Superior temporal gyrus (tissue), 1 donor: ENCODE data around the gene MTHFR.
"Not testable (repeated sequence)": the region's sequence is repeated elsewhere in the genome, so short reads cannot be mapped to it uniquely, and the experiment has no call there.

Experiments used
- DNase-seq: peaks from one replicate; pipeline ENCODE4 v3.0.0-alpha.2; 2016; ENCODE audit errors: extremely low spot score

Gene MTHFR

GRCh38 chr1:11833497-11833896 lies 27.7 kb upstream of the MTHFR start:
- DNase-seq: no peak

- DNase-seq: no peak
Measured at GRCh38 chr1:11831945-11832725, 26.4 kb upstream of the MTHFR start.

GRCh38 chr1:11828511-11828910 lies 22.7 kb upstream of the MTHFR start:
- DNase-seq: no peak

GRCh38 chr1:11826946-11827345 lies 21.2 kb upstream of the MTHFR start:
- no peak for DNase-seq

- DNase-seq: no peak
Measured at GRCh38 chr1:11825131-11825530, 19.4 kb upstream of the MTHFR start.

GRCh38 chr1:11823366-11824137 lies 17.8 kb upstream of the MTHFR start:
- no peak for DNase-seq

- DNase-seq: no peak
Measured at GRCh38 chr1:11822091-11822490, 16.3 kb upstream of the MTHFR start.

- DNase-seq: no peak
Measured at GRCh38 chr1:11817192-11817591, 11.4 kb upstream of the MTHFR start.

GRCh38 chr1:11813021-11813420 lies 7.3 kb upstream of the MTHFR start:
- no peak for DNase-seq

GRCh38 chr1:11807133-11807532 lies 1.4 kb upstream of the MTHFR start:
- DNase-seq: no peak

- peak; percentile 63 for DNase-seq
Measured at GRCh38 chr1:11806307-11806936, 658 bp upstream of the MTHFR start.

- DNase-seq: no peak
Measured at GRCh38 chr1:11804666-11805421, 920 bp downstream of the MTHFR start.

- DNase-seq: not testable (repeated sequence)
Measured at GRCh38 chr1:11803924-11804665, 1.7 kb downstream of the MTHFR start.

GRCh38 chr1:11802973-11803885 lies 2.5 kb downstream of the MTHFR start:
- no peak for DNase-seq

- DNase-seq: no peak
Measured at GRCh38 chr1:11802616-11802972, 3.2 kb downstream of the MTHFR start.

GRCh38 chr1:11800756-11801433 lies 4.9 kb downstream of the MTHFR start:
- DNase-seq: no peak

- no peak for DNase-seq
Measured at GRCh38 chr1:11800391-11800755, 5.4 kb downstream of the MTHFR start.

GRCh38 chr1:11799896-11800295 lies 5.9 kb downstream of the MTHFR start:
- DNase-seq: no peak

GRCh38 chr1:11799099-11799498 lies 6.7 kb downstream of the MTHFR start:
- DNase-seq: no peak
